H9 (cell line): ENCODE data around the gene ZFR2. TPM values are rescaled to one million over a fixed set of nuclear protein-coding genes. Genes with fewer than 3 reads are reported as not detected.

Experiments
- DNase-seq: peaks from one replicate; pipeline ENCODE4 v3.0.0-alpha.2; 2017
- H2AFZ ChIP-seq: one replicate; pipeline ENCODE4 v1.6.1; 2013; ENCODE audit warnings: mild to moderate bottlenecking, low read length, control low read depth, moderate library complexity
- H2AK5ac ChIP-seq: 2 replicates; pipeline ENCODE4 v1.6.1; 2013; ENCODE audit warnings: low read length, control low read depth, mixed read lengths; ENCODE audit not compliant: insufficient read length
- H2BK120ac ChIP-seq: one replicate; pipeline ENCODE4 v1.6.1; 2013; ENCODE audit warnings: low read depth, mild to moderate bottlenecking, low read length, control low read depth, inconsistent platforms; ENCODE audit not compliant: poor library complexity, severe bottlenecking
- H2BK12ac ChIP-seq: 2 replicates; pipeline ENCODE4 v1.6.1; 2013; ENCODE audit warnings: low read length, control low read depth, mixed read lengths, low read depth; ENCODE audit not compliant: insufficient read length
- H2BK15ac ChIP-seq: 2 replicates; pipeline ENCODE4 v1.6.1; 2013; ENCODE audit warnings: low read depth, low read length, control low read depth
- H2BK20ac ChIP-seq: one replicate; pipeline ENCODE4 v1.6.1; 2013; ENCODE audit warnings: low read depth, mild to moderate bottlenecking, low read length, control low read depth, inconsistent platforms; ENCODE audit not compliant: poor library complexity, severe bottlenecking
- H2BK5ac ChIP-seq: 2 replicates; pipeline ENCODE4 v1.6.1; 2013; ENCODE audit warnings: low read length, control low read depth, mixed read lengths; ENCODE audit not compliant: insufficient read length
- H3K14ac ChIP-seq: 2 replicates; pipeline ENCODE4 v1.6.1; 2013; ENCODE audit warnings: low read length, control low read depth; ENCODE audit not compliant: insufficient read depth
- H3K18ac ChIP-seq: 2 replicates; pipeline ENCODE4 v1.6.1; 2013; ENCODE audit warnings: low read depth, mild to moderate bottlenecking, mixed read lengths, low read length, control low read depth; ENCODE audit not compliant: insufficient read length
- H3K23ac ChIP-seq: 2 replicates; pipeline ENCODE4 v1.6.1; 2013; ENCODE audit warnings: low read length, control low read depth, mixed read lengths, low read depth; ENCODE audit not compliant: insufficient read length
- H3K23me2 ChIP-seq: 2 replicates; pipeline ENCODE4 v1.6.1; 2013; ENCODE audit warnings: low read depth, mild to moderate bottlenecking, mixed read lengths, low read length, control low read depth; ENCODE audit not compliant: insufficient read length, poor library complexity, severe bottlenecking
- H3K27ac ChIP-seq: 2 replicates; pipeline ENCODE4 v1.5.1; 2013; ENCODE audit warnings: low read length, control low read depth, mixed read lengths, low read depth; ENCODE audit not compliant: insufficient read length
- H3K27me3 ChIP-seq: 2 replicates; pipeline ENCODE4 v1.6.1; 2013; ENCODE audit warnings: low read length, control low read depth, inconsistent platforms; ENCODE audit not compliant: insufficient read depth
- H3K4ac ChIP-seq: 2 replicates; pipeline ENCODE4 v1.6.1; 2013; ENCODE audit warnings: low read depth, mild to moderate bottlenecking, control low read depth, inconsistent platforms, low read length, moderate library complexity
- H3K4me1 ChIP-seq: 2 replicates; pipeline ENCODE4 v1.6.1; 2013; ENCODE audit warnings: low read length, control low read depth, inconsistent platforms; ENCODE audit not compliant: insufficient read depth
- H3K4me2 ChIP-seq: 2 replicates; pipeline ENCODE4 v1.6.1; 2013; ENCODE audit warnings: low read length, control low read depth, mixed read lengths; ENCODE audit not compliant: insufficient read length, insufficient read depth
- H3K56ac ChIP-seq: 2 replicates; pipeline ENCODE4 v1.6.1; 2013; ENCODE audit warnings: low read depth, mild to moderate bottlenecking, mixed read lengths, low read length, control low read depth; ENCODE audit not compliant: insufficient read length
- H3K79me1 ChIP-seq: 2 replicates; pipeline ENCODE4 v1.6.1; 2013; ENCODE audit warnings: low read depth, mild to moderate bottlenecking, moderate library complexity, low read length, control low read depth, inconsistent platforms; ENCODE audit not compliant: insufficient read depth, poor library complexity, severe bottlenecking
- H3K79me2 ChIP-seq: 2 replicates; pipeline ENCODE4 v1.6.1; 2013; ENCODE audit warnings: low read length, control low read depth, inconsistent platforms; ENCODE audit not compliant: insufficient read depth
- H3K9ac ChIP-seq: 2 replicates; pipeline ENCODE4 v1.6.1; 2013; ENCODE audit warnings: low read length, control low read depth, mixed read lengths; ENCODE audit not compliant: insufficient read length; ENCODE audit errors: extremely low read depth
- H3K9me3 ChIP-seq: one replicate; pipeline ENCODE4 v1.6.1; 2013; ENCODE audit warnings: low read depth, low read length, inconsistent platforms; ENCODE audit not compliant: control insufficient read depth
- H3T11ph ChIP-seq: one replicate; pipeline ENCODE4 v1.6.1; 2013; ENCODE audit warnings: mild to moderate bottlenecking, low read length, control low read depth, inconsistent platforms
- H4K20me1 ChIP-seq: one replicate; pipeline ENCODE4 v1.6.1; 2013; ENCODE audit not compliant: control insufficient read depth, insufficient read length, insufficient read depth
- H4K5ac ChIP-seq: 2 replicates; pipeline ENCODE4 v1.6.1; 2013; ENCODE audit warnings: low read depth, mild to moderate bottlenecking, mixed read lengths, low read length, control low read depth; ENCODE audit not compliant: insufficient read length
- H4K8ac ChIP-seq: replicated peaks from 2 replicates; pipeline ENCODE4 v1.6.1; 2013; ENCODE audit warnings: low read length, control low read depth, mixed read lengths, low read depth; ENCODE audit not compliant: insufficient read length
- H4K91ac ChIP-seq: 2 replicates; pipeline ENCODE4 v1.6.1; 2013; ENCODE audit warnings: low read depth, mild to moderate bottlenecking, moderate library complexity, mixed read lengths, low read length, control low read depth; ENCODE audit not compliant: insufficient read length
- H3K27ac Mint-ChIP-seq, 3 experiments: 2 replicates in 2 of 3; 3 replicates in 1 of 3; pipeline ENCODE4 v1.8.0; 2020 to 2021; ENCODE audit warnings: mixed read lengths in 3 of 3, mild to moderate bottlenecking in 1 of 3, moderate library complexity in 1 of 3
- H3K27me3 Mint-ChIP-seq: 2 replicates; pipeline ENCODE4 v1.8.0; 2021; ENCODE audit warnings: low read depth, mild to moderate bottlenecking, moderate library complexity, mixed read lengths
- H3K36me3 Mint-ChIP-seq, 3 experiments: 2 replicates in 2 of 3; 3 replicates in 1 of 3; pipeline ENCODE4 v1.8.0; 2020 to 2021; ENCODE audit warnings: low read depth in 3 of 3, mixed read lengths in 3 of 3; ENCODE audit not compliant: insufficient read depth in 1 of 3
- H3K4me1 Mint-ChIP-seq, 2 experiments: 2 replicates each; pipeline ENCODE4 v1.8.0; 2020; ENCODE audit warnings: mixed read lengths in 2 of 2
- H3K4me3 Mint-ChIP-seq, 2 experiments: 2 replicates in 1 of 2; 3 replicates in 1 of 2; pipeline ENCODE4 v1.8.0; 2020 to 2021; ENCODE audit warnings: mild to moderate bottlenecking in 2 of 2, mixed read lengths in 2 of 2, moderate library complexity in 1 of 2
- H3K9me3 Mint-ChIP-seq, 2 experiments: 2 replicates in 1 of 2; 3 replicates in 1 of 2; pipeline ENCODE4 v1.8.0; 2020; ENCODE audit warnings: mild to moderate bottlenecking in 2 of 2, mixed read lengths in 2 of 2, moderate library complexity in 1 of 2
- CTCF ChIP-seq: fragments of 200-600 bp; sonication (generic); conservative IDR thresholded peaks from 3 replicates; pipeline ENCODE4 v1.8.0; 2021; ENCODE audit warnings: antibody characterized with exemption, mild to moderate bottlenecking
- WGBS: extraction: QIAGEN DNeasy Blood & Tissue Kit; methylation state at CpG from one replicate; pipeline ENCODE4 v1.1.7; 2013; ENCODE audit warnings: missing lambda C conversion rate, low lambda C conversion rate, mixed read lengths; ENCODE audit not compliant: insufficient read length; ENCODE audit errors: extremely low coverage; 5-methylcytosine and 5-hydroxymethylcytosine counted together
- total RNA-seq: library from RNA; stranded (reverse); gene quantifications from 2 replicates; pipeline ENCODE4 v1.2.1, GENCODE V29; 2021

Gene ZFR2
- total RNA-seq, 1 experiment from 2014 or later, result 18.3 TPM

- peaks cover 0 to 5% (median 0%) of the 10 kb centered on the region in 3 experiments; a peak in 2 of 7 replicates for H3K36me3 Mint-ChIP-seq
- peaks cover 1% of the 10 kb centered on the region for H3K23me2 ChIP-seq
- H3K27me3 ChIP-seq, result no peaks in the 10 kb centered on the region
- H3K27me3 Mint-ChIP-seq, result peaks cover 2% of the 10 kb centered on the region
- H2AK5ac ChIP-seq, result no peak overlapping the region
- H3K56ac ChIP-seq, result no peak overlapping the region
- H3K4me1 Mint-ChIP-seq, result peaks cover 10 to 12% of the 10 kb centered on the region in 2 experiments
- H4K5ac ChIP-seq, result no peak overlapping the region
- no peak overlapping the region for H2BK12ac ChIP-seq
- no peaks in the 10 kb centered on the region for H3K4me1 ChIP-seq
- no CpG with 5 or more reads among the region's 25 CpGs for WGBS
- H3K9me3 ChIP-seq, result no peaks in the 10 kb centered on the region
- H4K20me1 ChIP-seq, result no peaks in the 10 kb centered on the region
- no peak overlapping the region for H2BK120ac ChIP-seq
- H2BK5ac ChIP-seq, result no peak overlapping the region
- H3T11ph ChIP-seq, result no peak overlapping the region
- H3K79me1 ChIP-seq, result peaks cover 1% of the 10 kb centered on the region
- no peaks in the 10 kb centered on the region for H3K9me3 Mint-ChIP-seq
- H3K23ac ChIP-seq, result no peak overlapping the region
- no peak overlapping the region for H3K9ac ChIP-seq
- no peak for DNase-seq
- H2AFZ ChIP-seq, result no peak overlapping the region
- peak overlapping the region in 1 of 3 experiments; percentile 93; a peak in 1 of 7 replicates for H3K27ac Mint-ChIP-seq
- no peak overlapping the region for H2BK15ac ChIP-seq
- H4K8ac ChIP-seq, result no peak overlapping the region
- no peaks in the 10 kb centered on the region for H3K79me2 ChIP-seq
- H4K91ac ChIP-seq, result no peak overlapping the region
- no peak overlapping the region for H3K4me3 Mint-ChIP-seq
- no peak overlapping the region for H3K27ac ChIP-seq
- H2BK20ac ChIP-seq, result no peak overlapping the region
- H3K18ac ChIP-seq, result no peak overlapping the region
- no peak overlapping the region for H3K4ac ChIP-seq
- no peak overlapping the region for H3K14ac ChIP-seq
- no peak for TF ChIP-seq CTCF
- no peak overlapping the region for H3K4me2 ChIP-seq
Observed at GRCh38 chr19:3862826-3863500, 5.9 kb downstream of the ZFR2 start.
